GM19468 (cell line): ENCODE results near the gene LCMT1.
"Not testable (repeated sequence)": the region's sequence is repeated elsewhere in the genome, so short reads cannot be mapped to it uniquely, and the experiment has no call there.

Source experiments
- ATAC-seq: cut with Tn5 transposase; IDR thresholded peaks from one replicate; pipeline ENCODE4 v1.9.1; 2021; ENCODE audit warnings: mild to moderate bottlenecking, moderate library complexity, moderate number of reproducible peaks; ENCODE audit not compliant: unreplicated experiment; ENCODE audit errors: extremely low read depth

Gene LCMT1

DNA sequence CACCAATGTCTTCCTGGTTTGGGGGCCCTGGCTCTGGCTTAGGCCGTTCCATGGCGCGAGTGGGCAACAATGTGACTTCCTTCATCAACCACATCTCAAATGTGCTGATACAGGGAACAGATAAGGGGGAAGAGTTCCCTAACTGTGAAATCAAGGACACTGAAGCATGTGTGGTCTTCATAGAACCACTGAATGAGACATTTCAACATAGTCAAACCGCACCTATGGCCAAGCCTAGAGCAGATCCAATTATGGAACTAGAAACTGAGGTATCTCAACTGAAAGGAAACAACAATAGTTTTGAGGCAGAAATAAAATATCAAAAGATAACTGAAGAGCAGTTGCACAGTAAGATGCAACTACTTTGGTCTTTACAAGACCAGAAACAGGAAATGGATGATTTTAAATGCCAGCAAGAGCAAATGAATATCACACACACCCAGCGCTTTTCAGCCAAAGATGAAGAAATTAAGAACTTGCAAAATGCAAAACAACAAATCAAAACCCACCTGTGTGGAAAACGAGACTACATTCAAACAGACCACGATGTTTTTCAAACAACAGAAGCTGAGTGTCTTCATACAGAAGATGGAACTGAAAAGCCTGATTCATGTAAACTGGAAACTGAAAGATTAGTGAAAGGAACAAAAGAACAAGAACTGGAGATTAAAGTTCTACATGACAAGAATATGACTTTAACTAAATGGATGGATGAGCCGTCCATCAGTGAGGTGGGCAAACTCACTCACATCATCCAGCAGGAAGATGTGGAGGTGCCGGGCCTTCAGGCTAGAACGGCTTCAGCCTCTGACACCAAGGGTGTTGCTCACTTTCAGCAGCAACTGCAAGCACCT is 18.1 kb upstream of the LCMT1 start:
- ATAC-seq: no peak

DNA sequence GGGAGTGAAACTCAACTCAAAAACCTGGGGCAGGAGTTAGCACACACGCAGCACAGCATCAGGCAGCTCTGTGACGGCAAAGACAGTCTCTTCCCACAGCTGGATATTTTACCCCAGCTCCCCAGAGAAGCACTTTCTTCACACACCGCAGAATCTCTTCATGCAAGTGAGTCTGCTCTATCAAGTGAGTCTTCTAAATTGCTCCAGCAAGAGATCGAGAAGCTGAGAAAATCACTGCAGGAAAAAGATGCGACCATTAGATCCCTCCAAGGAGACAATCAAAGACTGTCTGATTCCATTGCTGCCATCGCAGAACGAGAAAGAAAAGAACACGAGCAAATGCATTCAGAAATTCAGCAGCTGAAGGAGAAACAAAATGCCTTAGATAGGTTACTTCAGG is 16.9 kb upstream of the LCMT1 start:
- ATAC-seq: no peak

DNA sequence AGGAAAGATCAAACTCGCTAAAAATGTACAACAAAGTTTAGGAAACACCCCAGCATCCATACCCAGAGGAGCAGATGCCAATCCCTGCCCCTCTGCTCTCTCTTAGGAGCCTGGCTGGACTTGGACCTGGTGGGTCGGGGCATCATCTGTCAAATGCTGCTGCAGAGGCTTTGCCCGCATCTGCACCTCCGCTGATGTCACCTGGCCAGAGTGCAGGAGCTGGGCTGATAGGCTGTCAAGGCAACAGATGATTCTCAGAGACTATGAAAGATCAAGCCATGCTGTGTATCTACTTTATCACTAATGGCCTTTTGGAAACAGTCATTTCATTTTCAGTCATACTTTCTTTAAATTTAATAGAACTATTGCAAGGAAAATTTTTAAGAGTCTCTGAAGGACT is 15.9 kb upstream of the LCMT1 start:
- ATAC-seq: no peak

GRCh38 chr16:25097276-25097975 is 14.1 kb upstream of the LCMT1 start:
- no peak for ATAC-seq

DNA sequence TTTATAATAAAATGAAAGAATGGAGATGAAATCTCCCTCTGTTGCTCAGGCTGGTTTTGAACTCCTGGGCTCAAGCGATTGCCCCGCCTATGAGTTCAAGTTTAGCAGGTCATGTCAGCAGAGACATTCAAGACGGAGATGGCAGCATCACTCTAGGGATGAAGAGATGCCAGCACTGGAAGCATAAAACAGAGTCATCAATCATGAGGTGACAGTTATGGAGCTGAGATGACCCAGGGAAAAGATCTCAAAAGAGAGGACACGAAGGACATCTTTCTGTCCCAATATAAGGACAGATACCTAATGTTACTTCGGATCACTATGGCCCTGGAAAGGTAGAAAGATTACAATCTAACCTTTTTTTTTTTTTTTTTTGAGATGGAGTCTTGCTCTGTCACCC is 11.0 kb upstream of the LCMT1 start:
- no peak for ATAC-seq

DNA sequence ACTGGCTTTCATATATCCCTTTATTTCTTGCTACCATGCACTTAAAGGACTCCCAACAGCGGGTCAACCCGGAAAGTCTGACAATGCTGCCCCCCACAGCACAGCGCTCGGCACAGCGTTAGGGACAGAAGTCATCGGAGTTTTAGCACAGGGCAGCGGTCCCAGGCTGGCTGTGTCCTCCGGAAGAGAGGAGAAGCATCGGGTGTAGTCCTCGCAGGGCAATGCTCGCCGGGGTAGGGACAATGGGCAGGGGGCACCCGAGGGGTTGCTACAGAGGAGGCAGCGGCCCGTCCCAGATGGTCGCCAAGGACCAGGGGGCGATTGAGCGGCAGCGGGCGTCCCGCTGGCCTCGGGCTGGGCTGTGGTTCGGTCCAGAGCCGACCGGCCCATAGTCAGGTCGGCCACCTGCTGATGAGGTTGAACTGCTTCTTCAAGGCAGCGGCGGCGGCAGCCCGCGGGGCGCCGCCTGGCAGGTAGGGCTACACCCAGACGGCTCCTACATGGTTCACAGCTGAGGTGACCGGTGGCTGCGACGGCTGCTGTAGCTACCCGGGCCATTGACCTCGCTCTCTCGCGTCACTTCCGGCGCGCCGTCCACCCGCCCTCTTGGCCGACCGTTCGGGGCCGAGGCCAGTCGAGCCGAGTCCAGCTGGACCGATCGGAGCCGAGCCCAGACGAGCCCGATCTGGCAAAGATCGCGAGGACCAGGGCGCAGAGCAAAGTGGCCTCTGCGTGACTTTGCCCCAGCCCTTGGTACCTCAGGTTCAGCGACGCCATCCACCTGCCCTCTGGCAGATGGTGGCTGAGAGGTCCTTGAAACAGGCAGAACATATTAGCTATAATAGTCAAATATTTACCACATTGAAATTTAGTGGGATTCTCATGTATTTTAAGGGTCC is 4.7 kb upstream of the LCMT1 start:
- ATAC-seq: no peak

GRCh38 chr16:25107466-25107792 is 4.1 kb upstream of the LCMT1 start:
- ATAC-seq: no peak

DNA sequence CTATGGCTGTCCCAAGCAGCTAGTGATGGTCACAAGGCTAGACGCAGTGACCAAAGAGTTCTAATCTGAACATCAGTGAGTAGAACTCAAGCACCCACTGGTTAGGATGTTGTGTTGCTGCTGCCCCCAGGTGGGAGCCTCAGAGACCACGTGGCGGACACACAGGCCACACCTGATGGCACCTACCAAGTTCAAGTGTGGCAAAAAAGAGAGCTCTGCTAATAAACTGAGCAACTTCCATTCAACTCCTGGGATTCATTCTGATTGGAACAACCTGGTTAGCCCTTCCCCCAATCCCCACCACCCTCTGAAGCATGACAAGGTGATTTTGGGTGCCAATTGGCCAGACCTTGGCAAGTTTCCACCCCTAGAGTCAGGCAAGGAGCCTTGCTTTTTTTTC is 3.5 kb upstream of the LCMT1 start:
- ATAC-seq: no peak

DNA sequence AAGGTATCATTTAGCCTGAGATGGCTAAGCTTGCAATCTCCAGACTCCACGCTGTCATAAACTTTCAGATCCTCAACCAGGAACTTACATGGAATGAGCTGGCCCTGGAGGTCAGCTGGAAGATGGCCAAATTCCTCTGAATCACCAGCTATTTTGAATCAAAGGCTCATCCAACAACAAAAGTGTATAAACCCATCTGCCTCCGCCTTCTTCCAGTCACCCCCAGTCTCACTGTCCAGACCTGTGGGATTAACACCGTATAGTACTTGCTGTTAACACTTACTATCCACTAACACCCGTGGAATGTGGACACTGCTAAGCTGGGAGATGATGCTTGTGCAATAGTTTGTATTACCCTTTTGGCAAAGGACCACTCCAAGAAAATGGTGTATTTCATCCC is 1.9 kb upstream of the LCMT1 start:
- ATAC-seq: no peak

- no peak for ATAC-seq
Measured at GRCh38 chr16:25110387-25110947, 1.1 kb upstream of the LCMT1 start.

- no peak for ATAC-seq
Measured at GRCh38 chr16:25114121-25114520, 2.6 kb downstream of the LCMT1 start.

DNA sequence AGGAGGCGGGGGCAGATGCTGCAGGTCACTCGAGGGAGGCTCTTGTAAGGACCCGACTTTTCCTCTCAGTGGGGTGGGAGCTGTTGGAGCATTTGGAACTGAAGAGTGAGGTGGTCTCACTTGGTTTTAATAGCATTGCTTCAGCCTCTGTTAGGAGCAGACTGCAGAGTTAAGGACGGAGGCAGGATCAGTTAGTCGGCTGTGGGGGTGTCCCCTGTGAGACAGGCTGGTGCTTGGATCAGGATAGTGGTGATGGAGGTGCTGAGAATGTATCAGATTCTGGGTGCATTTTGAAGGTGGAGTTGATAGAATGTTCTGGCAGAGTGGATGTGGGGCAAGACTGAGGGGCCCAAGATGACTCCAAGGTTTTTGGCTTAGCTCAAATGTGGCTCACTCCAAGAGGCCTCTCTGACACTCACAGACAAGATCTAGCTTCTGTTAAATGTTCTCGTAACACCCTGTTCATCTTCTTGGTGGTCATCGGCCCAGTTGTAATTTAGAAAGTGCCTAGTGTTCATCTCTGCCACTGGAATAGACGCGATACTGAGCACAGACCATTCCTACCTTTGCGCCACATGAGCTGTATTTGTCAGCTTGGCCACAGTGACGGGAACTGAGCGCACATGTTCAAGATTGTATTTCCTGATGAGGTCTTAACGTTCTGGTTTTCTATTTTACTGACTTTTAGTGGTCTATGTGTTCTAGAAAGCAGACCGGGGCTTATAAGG is 7.5 kb downstream of the LCMT1 start:
- no peak for ATAC-seq

DNA sequence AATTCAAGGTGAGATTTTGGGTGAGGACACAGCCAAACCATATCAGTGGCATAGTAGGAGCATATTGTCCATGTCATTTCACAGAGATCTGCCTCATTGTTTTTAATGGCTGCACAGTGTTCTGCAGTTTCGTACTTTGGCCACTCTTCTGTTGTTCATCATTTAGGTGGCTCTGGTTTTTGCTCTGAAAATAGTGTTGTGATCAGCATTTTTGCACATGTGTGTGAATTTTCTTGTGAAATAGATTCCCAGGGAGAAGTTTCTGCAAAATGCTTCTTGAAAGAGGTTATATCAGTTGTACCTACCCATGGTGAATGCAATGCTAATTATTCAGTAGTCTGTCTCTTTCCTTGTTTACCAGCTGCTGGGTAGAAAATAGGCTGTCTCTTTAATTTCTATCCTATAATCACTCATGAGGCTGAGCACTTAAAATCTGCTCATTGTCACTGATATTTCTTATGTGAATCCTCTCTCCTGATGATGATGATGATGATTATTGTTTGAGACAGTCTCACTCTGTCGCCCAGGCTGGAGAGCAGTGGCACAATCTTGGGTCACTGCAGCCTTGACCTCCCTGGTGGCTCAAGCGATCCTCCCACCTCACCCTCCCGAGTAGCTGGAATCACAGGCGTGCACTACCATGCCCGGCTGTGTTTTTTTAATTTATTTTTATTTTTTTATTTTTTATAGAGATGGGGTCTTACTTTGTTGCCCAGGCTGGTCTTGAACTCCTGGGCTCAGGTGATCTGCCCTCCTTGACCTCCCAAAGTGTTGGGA is 10.5 kb downstream of the LCMT1 start:
- ATAC-seq: no peak

- ATAC-seq: no peak
Measured at GRCh38 chr16:25124503-25124902, 13.0 kb downstream of the LCMT1 start.

- ATAC-seq: not testable (repeated sequence)
Measured at GRCh38 chr16:25126086-25126666, 14.6 kb downstream of the LCMT1 start.

- ATAC-seq: no peak
Measured at GRCh38 chr16:25126820-25127232, 15.3 kb downstream of the LCMT1 start.

- ATAC-seq: not testable (repeated sequence)
Measured at GRCh38 chr16:25132751-25133150, 21.2 kb downstream of the LCMT1 start.

- ATAC-seq: no peak
Measured at GRCh38 chr16:25134166-25134700, 22.7 kb downstream of the LCMT1 start.
